GM19239 (cell line): ENCODE data around the gene RFC5.

ENCODE experiments used
- DNase-seq: peaks from one replicate; pipeline ENCODE4 v3.0.0; 2011; ENCODE audit warnings: low spot score; ENCODE audit not compliant: insufficient read length
- FAIRE-seq: peaks from 2 replicates; lab custom pipeline; 2011; peaks lifted over from hg19 to GRCh38; lab: Jason Lieb, UNC

The RFC5 gene

GRCh38 chr12:118046430-118046829 is 29.9 kb downstream of the RFC5 start:
- FAIRE-seq, result no peak

GRCh38 chr12:118050972-118051910 is 34.7 kb downstream of the RFC5 start:
- FAIRE-seq, result no peak
- DNase-seq, result no peak

More at GRCh38 chr12:118046430-118046829, 29.9 kb downstream of the RFC5 start:
- DNase-seq, result no peak

GRCh38 chr12:118052324-118053070 is 36.0 kb downstream of the RFC5 start:
- DNase-seq (no peak), FAIRE-seq (no peak)

DNA sequence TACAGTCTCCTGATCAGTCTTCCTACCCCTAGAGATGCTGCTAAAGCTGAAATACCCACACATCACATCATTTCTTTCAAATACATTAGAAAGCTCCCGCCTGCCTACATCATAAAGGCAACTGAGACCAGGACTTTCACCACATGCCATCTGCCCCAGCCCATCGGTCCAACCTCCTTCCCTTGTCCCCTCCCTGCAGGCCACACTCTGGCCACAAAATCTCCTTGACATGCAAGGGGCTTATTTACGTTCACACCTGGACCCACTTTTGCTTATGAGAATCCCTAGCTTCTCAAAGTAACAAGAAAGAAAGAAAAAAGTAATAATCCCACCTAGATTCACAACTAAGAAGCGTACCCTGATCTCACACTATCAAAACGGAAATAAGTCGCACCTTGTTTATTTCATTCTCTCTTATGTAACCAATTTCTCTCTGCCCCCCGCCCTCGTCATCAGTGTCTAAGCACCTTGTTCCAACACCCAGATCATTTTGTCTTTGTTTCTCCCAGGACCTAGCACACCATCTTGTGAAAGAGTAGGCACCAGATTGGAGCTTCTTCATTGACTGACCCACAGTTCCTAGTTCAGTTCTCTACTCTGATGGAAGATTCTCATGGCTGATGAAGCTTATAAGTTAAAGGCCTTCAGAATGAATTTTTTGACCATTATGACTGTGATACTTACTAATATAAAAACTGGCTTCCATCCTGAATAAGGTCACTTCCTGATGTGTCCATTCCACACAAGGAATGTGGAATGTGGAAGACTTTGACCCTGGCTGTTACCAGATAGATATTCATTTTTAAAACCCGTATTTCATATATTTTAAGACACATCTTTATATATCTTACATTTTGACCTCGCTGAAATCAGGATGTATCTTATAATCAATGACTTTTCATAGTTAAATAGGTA is 36.8 kb downstream of the RFC5 start:
- DNase-seq, result no peak
- no peak for FAIRE-seq

- FAIRE-seq (peak; percentile 65), DNase-seq (peak; percentile 34)
These were observed 38.6 kb downstream of the RFC5 start for GRCh38 chr12:118055144-118055557.

GRCh38 chr12:118055865-118056773 is 39.6 kb downstream of the RFC5 start:
- DNase-seq, result no peak

GRCh38 chr12:118058227-118058626 is 41.7 kb downstream of the RFC5 start:
- no peak for FAIRE-seq
- DNase-seq, result no peak

More at GRCh38 chr12:118055865-118056773, 39.6 kb downstream of the RFC5 start:
- FAIRE-seq, result no peak

DNA sequence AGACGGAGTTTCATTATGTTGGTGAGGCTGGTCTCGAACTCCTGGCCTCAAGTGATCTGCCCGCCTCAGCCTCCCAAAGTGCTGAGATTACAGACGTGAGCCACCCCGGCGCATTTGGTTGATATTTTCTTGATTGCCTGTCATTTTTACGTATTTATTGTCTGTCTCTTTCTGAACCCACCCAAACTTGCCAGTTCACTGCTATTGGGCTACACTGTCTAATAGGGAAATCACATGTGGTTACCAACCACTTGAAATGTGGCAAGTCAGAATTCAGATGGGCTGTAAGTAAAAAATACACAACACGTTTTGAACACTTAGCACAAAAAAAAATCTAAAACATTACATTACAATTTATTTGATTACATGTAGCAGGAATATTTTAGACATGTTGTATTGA is 42.4 kb downstream of the RFC5 start:
- no peak for FAIRE-seq
- DNase-seq, result no peak

- FAIRE-seq (no peak), DNase-seq (no peak)
These were observed 43.1 kb downstream of the RFC5 start for GRCh38 chr12:118059341-118060191.

DNA sequence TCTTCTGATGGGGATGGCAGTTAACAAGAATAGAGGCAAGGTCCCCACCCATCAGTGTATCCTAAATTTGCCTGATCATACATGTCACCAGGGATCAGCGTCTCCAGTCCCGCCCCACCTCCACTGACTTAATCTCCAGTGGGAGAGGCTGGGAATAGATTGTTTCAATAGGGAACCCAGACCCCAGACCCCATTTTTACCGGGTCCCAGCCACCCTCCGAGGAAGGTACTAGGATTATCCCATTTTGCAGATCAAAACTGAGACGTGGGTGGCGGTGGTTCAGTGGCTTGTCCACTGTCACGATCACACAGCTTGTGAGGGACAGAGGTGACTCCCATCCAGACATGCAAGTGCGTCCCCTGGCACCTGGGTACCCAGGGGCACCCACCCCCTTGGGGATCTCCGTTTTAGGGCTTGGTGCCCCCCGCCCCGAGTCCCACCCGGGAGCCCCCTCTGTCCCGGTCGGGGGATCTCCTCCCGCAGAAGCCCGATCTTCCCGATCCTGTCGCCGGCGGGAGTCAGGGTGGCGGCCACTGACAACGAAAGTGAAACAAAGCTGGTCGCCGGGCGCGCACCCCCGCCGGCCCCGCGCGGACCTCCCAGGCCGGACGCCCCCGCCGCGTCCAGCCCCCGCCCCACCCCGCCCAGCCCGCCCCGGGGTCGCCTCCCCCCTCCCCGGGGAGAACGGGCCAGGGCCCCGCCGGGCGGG is 44.0 kb downstream of the RFC5 start:
- no peak for FAIRE-seq
- DNase-seq, result peak; percentile 43

DNA sequence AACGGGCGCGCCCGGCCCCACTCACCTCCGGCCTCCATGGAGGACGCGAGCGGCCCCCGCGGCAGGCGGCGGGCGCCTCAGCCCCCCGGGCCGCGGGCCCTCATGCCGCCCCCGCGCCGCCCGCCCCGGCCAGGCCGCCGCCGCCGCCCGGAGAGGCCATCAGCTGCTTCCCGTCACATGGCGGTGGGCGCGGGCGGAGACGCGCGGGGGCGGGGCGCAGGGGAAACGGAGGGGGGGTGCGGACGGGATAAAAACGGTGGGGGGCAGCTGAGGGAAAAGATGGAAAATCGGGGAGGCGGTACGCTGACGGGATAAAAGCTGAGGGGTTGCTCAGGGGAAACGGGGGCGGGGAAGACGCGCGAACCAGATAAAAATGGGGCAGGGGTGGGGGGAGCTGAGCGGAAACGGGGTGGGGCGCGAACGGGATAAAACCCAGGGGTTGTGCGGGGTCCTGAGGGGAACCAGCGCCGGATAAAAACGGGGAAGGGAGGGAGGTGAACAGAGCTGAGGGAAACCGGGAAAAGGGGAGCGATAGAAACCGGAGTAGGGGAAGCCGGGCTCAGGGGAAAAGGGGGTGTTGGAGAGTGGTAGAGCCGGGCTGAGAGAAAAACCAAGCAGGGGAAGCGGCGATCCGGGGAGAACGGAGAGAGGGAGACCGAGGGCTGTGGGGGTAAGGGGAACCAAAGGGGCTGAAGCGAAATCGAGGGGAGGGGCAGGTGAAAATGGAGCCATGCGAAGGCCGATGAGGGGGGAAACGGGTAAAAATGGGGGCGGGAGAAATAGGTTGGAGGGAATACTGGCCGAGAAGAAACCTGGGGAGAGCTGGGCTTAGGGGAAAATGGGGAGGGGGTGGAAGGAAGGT is 44.7 kb downstream of the RFC5 start, which contains the start of gene WSB2:
Gene WSB2 (minus strand): TSS at position 169 of the 862 bp plus-strand sequence. CDS start 131 bp downstream, at position 38.
- DNase-seq (peak; percentile 56), FAIRE-seq (no peak)

DNA sequence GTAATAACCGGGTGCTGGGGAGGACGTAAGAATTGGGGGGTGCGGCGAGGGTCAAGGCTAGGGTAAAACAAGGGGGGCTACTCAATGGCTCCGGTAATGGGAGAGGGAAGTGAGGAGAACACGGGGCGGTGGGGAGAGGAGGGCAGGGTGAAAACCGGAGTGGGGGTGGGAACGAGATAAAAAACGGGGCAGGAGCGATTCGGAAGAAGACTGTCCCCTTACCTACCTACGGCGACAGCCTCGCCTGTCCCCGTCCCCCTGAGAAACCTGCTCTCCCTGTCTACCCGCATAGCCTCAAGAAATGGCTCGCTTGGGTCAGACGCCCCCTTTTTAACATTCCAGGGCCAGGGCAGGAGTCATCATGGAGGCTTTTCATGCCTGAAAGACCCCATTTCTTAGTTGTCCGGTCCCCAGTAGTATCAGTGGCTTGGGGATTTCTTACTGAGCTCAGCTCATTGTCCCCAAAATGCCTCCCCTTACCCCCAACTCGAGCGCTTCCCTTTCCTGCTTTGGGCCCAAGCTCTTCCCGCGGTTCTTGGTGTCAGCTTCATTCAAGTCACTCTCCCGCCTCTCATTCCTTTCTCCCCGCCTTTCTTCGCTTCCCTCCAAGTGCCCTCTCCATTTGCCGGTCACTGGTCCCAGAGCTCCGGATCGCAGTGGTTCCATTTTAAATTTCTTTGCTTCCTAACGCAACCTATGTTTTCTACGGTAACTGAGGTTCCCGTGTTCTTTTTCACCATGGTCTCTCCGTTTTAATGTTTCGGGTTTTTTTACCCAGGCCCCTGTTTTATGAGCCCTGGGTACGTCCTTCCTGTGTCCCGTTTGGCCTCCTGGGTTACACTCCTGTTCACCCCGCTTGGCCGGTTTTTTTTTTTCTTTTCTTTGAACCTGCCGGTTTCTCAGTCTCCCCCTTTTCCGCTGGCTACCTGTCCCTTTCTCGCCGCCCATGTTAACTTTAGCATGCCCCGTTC is 45.7 kb downstream of the RFC5 start:
- FAIRE-seq (peak; percentile 23), DNase-seq (peak; percentile 36)

- FAIRE-seq, result no peak
- no peak for DNase-seq
These were observed 47.3 kb downstream of the RFC5 start for GRCh38 chr12:118063576-118064391.

DNA sequence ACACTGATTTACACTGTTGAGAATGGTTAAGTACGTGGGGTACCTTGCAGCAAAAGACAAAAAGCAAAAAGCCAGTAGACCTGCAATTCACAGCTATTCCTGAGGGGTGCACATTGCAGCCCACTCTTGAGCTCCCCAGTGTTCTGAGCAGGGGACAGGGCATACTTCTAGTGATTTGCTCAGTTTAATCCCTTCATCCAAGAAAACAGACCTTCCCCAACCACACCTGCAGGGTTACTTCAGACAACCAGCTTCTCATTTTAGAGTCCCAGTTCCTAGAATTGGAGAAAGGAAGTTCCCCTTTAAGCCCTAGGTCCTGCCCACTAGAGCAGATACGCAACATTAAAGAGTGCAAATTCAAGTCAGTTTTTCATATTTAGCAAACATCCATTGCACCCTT is 48.1 kb downstream of the RFC5 start:
- DNase-seq (peak; percentile 21), FAIRE-seq (peak; percentile 85)

GRCh38 chr12:118065380-118065779 is 48.9 kb downstream of the RFC5 start:
- no peak for FAIRE-seq
- no peak for DNase-seq
